GM19043 (cell line): ENCODE measurements around the gene DAB2.

Experiments
- ATAC-seq: cut with Tn5 transposase; IDR thresholded peaks from one replicate; pipeline ENCODE4 v1.9.1; 2021; ENCODE audit warnings: low read depth; ENCODE audit not compliant: unreplicated experiment

DAB2 gene

GRCh38 chr5:39448506-39449128 is 23.8 kb upstream of the DAB2 start:
- ATAC-seq, result no peak

- ATAC-seq, result no peak
These were observed 23.2 kb upstream of the DAB2 start for GRCh38 chr5:39447968-39448367.

GRCh38 chr5:39447059-39447458 is 22.3 kb upstream of the DAB2 start:
- ATAC-seq, result no peak

- ATAC-seq, result no peak
These were observed 21.5 kb upstream of the DAB2 start for GRCh38 chr5:39446231-39446630.

GRCh38 chr5:39443911-39444310 is 19.1 kb upstream of the DAB2 start:
- no peak for ATAC-seq

- no peak for ATAC-seq
These were observed 18.2 kb upstream of the DAB2 start for GRCh38 chr5:39442991-39443390.

- ATAC-seq, result no peak
These were observed 17.1 kb upstream of the DAB2 start for GRCh38 chr5:39441838-39442237.

- ATAC-seq, result no peak
These were observed 16.3 kb upstream of the DAB2 start for GRCh38 chr5:39440958-39441624.

- no peak for ATAC-seq
These were observed 15.6 kb upstream of the DAB2 start for GRCh38 chr5:39440192-39440957.

- ATAC-seq, result no peak
These were observed 14.9 kb upstream of the DAB2 start for GRCh38 chr5:39439582-39440162.

- no peak for ATAC-seq
These were observed 12.7 kb upstream of the DAB2 start for GRCh38 chr5:39437467-39437866.

GRCh38 chr5:39433848-39434247 is 9.1 kb upstream of the DAB2 start:
- no peak for ATAC-seq

GRCh38 chr5:39432696-39433530 is 8.1 kb upstream of the DAB2 start:
- ATAC-seq, result no peak

- ATAC-seq, result no peak
These were observed 5.7 kb upstream of the DAB2 start for GRCh38 chr5:39430461-39430860.

GRCh38 chr5:39428640-39429039 is 3.9 kb upstream of the DAB2 start:
- ATAC-seq, result no peak

- no peak for ATAC-seq
These were observed 2.9 kb upstream of the DAB2 start for GRCh38 chr5:39427633-39428032.

GRCh38 chr5:39427229-39427628 is 2.4 kb upstream of the DAB2 start:
- ATAC-seq, result no peak

GRCh38 chr5:39426746-39427105 is 1.9 kb upstream of the DAB2 start:
- ATAC-seq, result no peak

GRCh38 chr5:39426051-39426745 is 1.4 kb upstream of the DAB2 start:
- no peak for ATAC-seq

GRCh38 chr5:39423331-39423751 is 1.4 kb downstream of the DAB2 start:
- no peak for ATAC-seq
